Esophagus (tissue), 2 donors: ENCODE measurements around the gene ACSM3. TPM values are rescaled to one million over a fixed set of nuclear protein-coding genes. Genes with fewer than 3 reads are reported as not detected.

Experiments used
- H3K27ac ChIP-seq, 2 donors: one replicate each; pipeline ENCODE4 v1.5.1; 2013; ENCODE audit warnings: low read depth in 2 of 2, mild to moderate bottlenecking in 2 of 2, inconsistent platforms in 1 of 2, low read length in 1 of 2, moderate library complexity in 1 of 2
- H3K27me3 ChIP-seq, 2 donors: one replicate each; pipeline ENCODE4 v1.6.1; 2013; ENCODE audit warnings: low read length in 2 of 2, control low read depth in 1 of 2, mild to moderate bottlenecking in 1 of 2; ENCODE audit not compliant: insufficient read depth in 2 of 2, control insufficient read depth in 1 of 2
- H3K36me3 ChIP-seq, 2 donors: one replicate each; pipeline ENCODE4 v1.6.1; 2013; ENCODE audit warnings: low read length in 1 of 2; ENCODE audit not compliant: control insufficient read depth in 2 of 2, insufficient read depth in 2 of 2
- H3K4me1 ChIP-seq, 2 donors: one replicate each; pipeline ENCODE4 v1.6.1; 2013; ENCODE audit warnings: low read length in 1 of 2; ENCODE audit not compliant: control insufficient read depth in 2 of 2, insufficient read depth in 2 of 2
- H3K4me3 ChIP-seq, 2 donors: one replicate each; pipeline ENCODE4 v1.5.1; 2013; ENCODE audit warnings: low read length in 2 of 2, mild to moderate bottlenecking in 2 of 2, low read depth in 1 of 2, moderate library complexity in 1 of 2
- H3K9me3 ChIP-seq, 2 donors: one replicate each; pipeline ENCODE4 v1.6.1; 2013; ENCODE audit warnings: mild to moderate bottlenecking in 2 of 2, low read depth in 1 of 2, low read length in 1 of 2, moderate library complexity in 1 of 2; ENCODE audit not compliant: control insufficient read depth in 2 of 2, insufficient read depth in 1 of 2
- WGBS, 2 donors: extraction: QIAGEN DNeasy Blood & Tissue Kit; methylation state at CpG; one replicate each; pipeline ENCODE4 v1.1.7; 2013; 5-methylcytosine and 5-hydroxymethylcytosine counted together
- polyA plus RNA-seq, 2 donors: library from polyadenylated mRNA; stranded (reverse); fragments of 200-250 nt; gene quantifications; one replicate each; pipeline ENCODE4 v1.2.3, GENCODE V29; 2013
- donor health status: healthy with polysubstance abuse.
- donor health status: Bipolar disorder and iron deficiency.

ACSM3 gene
- polyA plus RNA-seq, 2 donors, result 3.3 to 6.3 TPM

DNA sequence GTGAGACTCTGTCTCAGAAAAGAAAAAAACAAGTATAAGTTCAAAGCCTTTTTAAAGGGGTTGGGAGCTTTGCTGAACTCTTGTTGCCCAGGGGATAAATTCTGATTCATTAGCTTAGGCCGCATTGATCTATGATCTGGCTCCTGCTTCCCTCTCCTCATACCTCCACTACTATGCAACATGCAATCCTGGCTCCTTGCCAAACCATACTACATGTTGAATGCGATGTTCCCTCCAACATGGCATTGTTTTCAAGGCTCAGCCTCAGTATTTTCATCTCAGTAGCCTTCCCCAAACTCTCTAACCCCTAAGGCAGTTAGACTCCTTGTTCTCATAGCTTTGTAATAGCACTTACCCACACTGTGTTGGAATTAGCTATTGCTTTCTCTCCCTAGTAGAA lies 48.7 kb downstream of the ACSM3 start:
- peaks cover 3% of the 10 kb centered on the region in 2 donors for H3K36me3 ChIP-seq
- H3K27me3 ChIP-seq, result no peaks in the 10 kb centered on the region
- 53 to 61% methylated on average over 2 of the region's 2 CpGs for WGBS, 2 donors
- H3K9me3 ChIP-seq, result no peaks in the 10 kb centered on the region
- no peak overlapping the region for H3K4me3 ChIP-seq
- no peaks in the 10 kb centered on the region for H3K4me1 ChIP-seq
- no peak overlapping the region for H3K27ac ChIP-seq

GRCh38 chr16:20814784-20815183 lies 51.0 kb downstream of the ACSM3 start:
- H3K4me1 ChIP-seq, result no peaks in the 10 kb centered on the region
- peaks cover 3% of the 10 kb centered on the region in 2 donors for H3K36me3 ChIP-seq
- WGBS, 2 donors, result 69 to 76% methylated on average over 4 of the region's 4 CpGs
- no peak overlapping the region for H3K27ac ChIP-seq
- H3K9me3 ChIP-seq, result no peaks in the 10 kb centered on the region
- H3K27me3 ChIP-seq, result no peaks in the 10 kb centered on the region
- H3K4me3 ChIP-seq, result no peak overlapping the region

GRCh38 chr16:20818929-20819585 lies 55.2 kb downstream of the ACSM3 start:
- no peak overlapping the region for H3K4me3 ChIP-seq
- H3K4me1 ChIP-seq, result no peaks in the 10 kb centered on the region
- 94 to 98% methylated on average over 4 of the region's 4 CpGs for WGBS, 2 donors
- H3K36me3 ChIP-seq, result peaks cover 3% of the 10 kb centered on the region in 2 donors
- H3K9me3 ChIP-seq, result no peaks in the 10 kb centered on the region
- H3K27me3 ChIP-seq, result no peaks in the 10 kb centered on the region
- H3K27ac ChIP-seq, result no peak overlapping the region

- Histone ChIP-seq H3K27me3 (no peaks in the 10 kb centered on the region), H3K36me3 (no peaks in the 10 kb centered on the region), H3K9me3 (no peaks in the 10 kb centered on the region), H3K27ac (no peak overlapping the region), H3K4me3 (no peak overlapping the region), H3K4me1 (no peaks in the 10 kb centered on the region)
- WGBS, 2 donors, result 87 to 90% methylated on average over 4 of the region's 4 CpGs
Measured at GRCh38 chr16:20821682-20822081, 57.9 kb downstream of the ACSM3 start.

GRCh38 chr16:20822521-20823325 lies 58.9 kb downstream of the ACSM3 start:
- H3K4me1 ChIP-seq, result no peaks in the 10 kb centered on the region
- H3K36me3 ChIP-seq, result no peaks in the 10 kb centered on the region
- no peak overlapping the region for H3K27ac ChIP-seq
- no peaks in the 10 kb centered on the region for H3K9me3 ChIP-seq
- WGBS, 2 donors, result 84 to 88% methylated on average over 3 of the region's 3 CpGs
- no peaks in the 10 kb centered on the region for H3K27me3 ChIP-seq
- no peak overlapping the region for H3K4me3 ChIP-seq

GRCh38 chr16:20826039-20826566 lies 62.3 kb downstream of the ACSM3 start:
- H3K9me3 ChIP-seq, result no peaks in the 10 kb centered on the region
- WGBS, 2 donors, result 58 to 68% methylated on average over 3 of the region's 3 CpGs
- no peaks in the 10 kb centered on the region for H3K36me3 ChIP-seq
- no peaks in the 10 kb centered on the region for H3K27me3 ChIP-seq
- no peak overlapping the region for H3K27ac ChIP-seq
- no peaks in the 10 kb centered on the region for H3K4me1 ChIP-seq
- no peak overlapping the region for H3K4me3 ChIP-seq

DNA sequence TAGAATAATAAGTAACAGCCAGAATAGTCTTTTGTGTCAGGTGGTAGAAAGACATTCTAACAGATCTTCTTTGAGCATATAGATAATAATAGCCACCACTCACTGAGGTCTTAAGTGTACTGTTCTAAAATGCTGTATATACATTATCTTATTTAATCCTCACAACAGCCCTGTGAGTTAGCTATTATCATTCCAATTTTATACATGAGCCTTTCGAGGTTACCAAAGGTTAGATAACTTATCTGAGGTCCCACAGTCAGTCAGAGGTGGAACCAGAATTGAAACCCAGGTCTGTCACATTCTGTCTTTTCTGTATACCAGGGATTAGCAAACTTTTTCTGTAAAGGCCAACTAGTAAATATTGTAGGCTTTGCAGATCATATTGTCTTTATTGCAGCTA lies 65.7 kb downstream of the ACSM3 start:
- H3K4me3 ChIP-seq, result no peak overlapping the region
- H3K4me1 ChIP-seq, result no peaks in the 10 kb centered on the region
- H3K9me3 ChIP-seq, result no peaks in the 10 kb centered on the region
- no peaks in the 10 kb centered on the region for H3K36me3 ChIP-seq
- no peak overlapping the region for H3K27ac ChIP-seq
- no peaks in the 10 kb centered on the region for H3K27me3 ChIP-seq
- 78 to 91% methylated on average over 1 of the region's 1 CpG for WGBS, 2 donors

DNA sequence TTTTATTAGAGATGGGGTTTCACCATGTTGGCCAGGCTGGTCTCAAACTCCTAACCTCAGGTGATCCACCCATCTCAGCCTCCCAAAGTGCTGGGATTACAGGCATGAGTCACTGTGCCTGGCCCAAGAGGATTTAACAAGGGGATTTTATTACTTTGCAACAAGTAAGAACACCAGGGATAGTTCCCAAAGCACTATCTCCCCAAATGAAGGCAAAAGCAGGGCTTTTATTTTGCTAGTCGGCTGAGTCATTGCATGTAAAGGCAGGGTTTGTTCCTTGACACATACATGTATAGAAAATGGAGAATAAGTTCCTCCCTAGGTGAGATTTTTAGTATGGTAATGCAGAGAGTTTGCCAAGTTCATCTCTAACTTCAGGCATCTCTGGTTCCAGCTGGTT lies 66.6 kb downstream of the ACSM3 start:
- whole genome bisulfite sequencing, 2 donors, result 81 to 88% methylated on average over 1 of the region's 1 CpG
- Histone ChIP-seq H3K27ac (no peak overlapping the region), H3K27me3 (no peaks in the 10 kb centered on the region), H3K4me1 (no peaks in the 10 kb centered on the region), H3K4me3 (no peak overlapping the region), H3K9me3 (no peaks in the 10 kb centered on the region), H3K36me3 (no peaks in the 10 kb centered on the region)

- Histone ChIP-seq H3K4me3 (no peak overlapping the region), H3K4me1 (no peaks in the 10 kb centered on the region), H3K9me3 (no peaks in the 10 kb centered on the region), H3K36me3 (no peaks in the 10 kb centered on the region), H3K27me3 (no peaks in the 10 kb centered on the region), H3K27ac (no peak overlapping the region)
- whole genome bisulfite sequencing, 2 donors, result 82 to 83% methylated on average over 2 of the region's 2 CpGs
Measured at GRCh38 chr16:20833086-20833485, 69.3 kb downstream of the ACSM3 start.
